PFSK-1 (cell line): ENCODE data around the gene ATP2B2.

ENCODE experiments used
- FOXP2 ChIP-seq: optimal IDR thresholded peaks from 2 replicates; pipeline ENCODE3; 2011; ENCODE audit warnings: borderline replicate concordance, control low read depth, inconsistent platforms; ENCODE audit not compliant: insufficient read depth; ENCODE audit errors: extremely low read length, extremely low read depth
- POLR2AphosphoS5 ChIP-seq: IDR thresholded peaks from 2 replicates; pipeline ENCODE4 v1.6.1; 2012; ENCODE audit warnings: low read depth, mild to moderate bottlenecking, control low read depth, low read length, moderate library complexity
- SIN3A ChIP-seq: IDR thresholded peaks from 2 replicates; pipeline ENCODE4 v1.6.1; 2012; ENCODE audit warnings: mild to moderate bottlenecking, low read length, moderate library complexity, borderline replicate concordance; ENCODE audit not compliant: insufficient read depth
- TAF1 ChIP-seq: IDR thresholded peaks from 2 replicates; pipeline ENCODE4 v1.6.1; 2012; ENCODE audit warnings: low read length, control low read depth, borderline replicate concordance; ENCODE audit not compliant: insufficient read depth
- TF ChIP-seq, protein P1 (sequence below), 2 experiments: IDR thresholded peaks; 2 replicates each; pipeline versions ENCODE4 v1.6.1 to v1.8.0; 2011 to 2012; ENCODE audit warnings: low read depth in 2 of 2, low read length in 2 of 2, control low read depth in 1 of 2, inconsistent platforms in 1 of 2, mild to moderate bottlenecking in 1 of 2, moderate library complexity in 1 of 2; ENCODE audit not compliant: insufficient read depth in 1 of 2

The ATP2B2 gene

DNA sequence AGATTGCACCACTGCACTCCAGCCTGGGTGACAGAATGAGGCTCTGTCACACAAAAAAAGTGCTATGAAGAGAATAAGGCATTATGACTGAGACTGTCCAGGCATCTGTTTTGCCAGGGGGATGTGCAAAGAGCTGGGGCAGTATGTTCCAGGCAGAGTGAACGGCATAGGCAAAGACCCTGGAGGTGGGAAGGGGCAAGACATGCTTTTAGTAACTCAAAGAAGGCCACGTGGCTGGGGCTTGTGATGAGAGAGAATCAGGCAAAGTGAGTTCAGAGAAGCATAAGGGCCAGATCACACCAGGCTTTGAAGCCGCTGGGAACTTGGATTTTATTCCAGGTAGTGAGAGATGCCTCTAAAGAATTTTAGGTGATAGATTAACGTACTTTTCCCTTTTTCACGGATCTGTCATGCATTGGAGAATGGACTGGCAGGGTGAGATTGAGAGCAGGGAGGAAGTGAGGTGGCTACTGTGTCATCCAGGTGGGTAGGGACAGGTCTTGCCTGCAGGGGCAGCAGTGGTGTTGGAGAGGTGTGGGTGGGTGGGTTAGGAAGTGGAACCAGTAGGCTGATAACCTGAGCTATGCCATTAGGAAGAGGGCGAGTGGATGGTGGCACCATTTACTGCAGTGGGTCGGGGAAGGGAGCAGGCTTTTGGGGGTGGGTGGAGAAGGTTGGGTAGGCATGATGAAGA, 31.7 kb downstream of the ATP2B2 start:
- TF ChIP-seq, protein P1, sequence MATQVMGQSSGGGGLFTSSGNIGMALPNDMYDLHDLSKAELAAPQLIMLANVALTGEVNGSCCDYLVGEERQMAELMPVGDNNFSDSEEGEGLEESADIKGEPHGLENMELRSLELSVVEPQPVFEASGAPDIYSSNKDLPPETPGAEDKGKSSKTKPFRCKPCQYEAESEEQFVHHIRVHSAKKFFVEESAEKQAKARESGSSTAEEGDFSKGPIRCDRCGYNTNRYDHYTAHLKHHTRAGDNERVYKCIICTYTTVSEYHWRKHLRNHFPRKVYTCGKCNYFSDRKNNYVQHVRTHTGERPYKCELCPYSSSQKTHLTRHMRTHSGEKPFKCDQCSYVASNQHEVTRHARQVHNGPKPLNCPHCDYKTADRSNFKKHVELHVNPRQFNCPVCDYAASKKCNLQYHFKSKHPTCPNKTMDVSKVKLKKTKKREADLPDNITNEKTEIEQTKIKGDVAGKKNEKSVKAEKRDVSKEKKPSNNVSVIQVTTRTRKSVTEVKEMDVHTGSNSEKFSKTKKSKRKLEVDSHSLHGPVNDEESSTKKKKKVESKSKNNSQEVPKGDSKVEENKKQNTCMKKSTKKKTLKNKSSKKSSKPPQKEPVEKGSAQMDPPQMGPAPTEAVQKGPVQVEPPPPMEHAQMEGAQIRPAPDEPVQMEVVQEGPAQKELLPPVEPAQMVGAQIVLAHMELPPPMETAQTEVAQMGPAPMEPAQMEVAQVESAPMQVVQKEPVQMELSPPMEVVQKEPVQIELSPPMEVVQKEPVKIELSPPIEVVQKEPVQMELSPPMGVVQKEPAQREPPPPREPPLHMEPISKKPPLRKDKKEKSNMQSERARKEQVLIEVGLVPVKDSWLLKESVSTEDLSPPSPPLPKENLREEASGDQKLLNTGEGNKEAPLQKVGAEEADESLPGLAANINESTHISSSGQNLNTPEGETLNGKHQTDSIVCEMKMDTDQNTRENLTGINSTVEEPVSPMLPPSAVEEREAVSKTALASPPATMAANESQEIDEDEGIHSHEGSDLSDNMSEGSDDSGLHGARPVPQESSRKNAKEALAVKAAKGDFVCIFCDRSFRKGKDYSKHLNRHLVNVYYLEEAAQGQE (IDR thresholded peaks at IDR 0.05; ENCODE audit: insufficient read depth in 1 of 2, low read depth in 2 of 2, low read length in 2 of 2) = no peak
- TF ChIP-seq TAF1 (no peak), FOXP2 (no peak), SIN3A (no peak), POLR2AphosphoS5 (no peak)

DNA sequence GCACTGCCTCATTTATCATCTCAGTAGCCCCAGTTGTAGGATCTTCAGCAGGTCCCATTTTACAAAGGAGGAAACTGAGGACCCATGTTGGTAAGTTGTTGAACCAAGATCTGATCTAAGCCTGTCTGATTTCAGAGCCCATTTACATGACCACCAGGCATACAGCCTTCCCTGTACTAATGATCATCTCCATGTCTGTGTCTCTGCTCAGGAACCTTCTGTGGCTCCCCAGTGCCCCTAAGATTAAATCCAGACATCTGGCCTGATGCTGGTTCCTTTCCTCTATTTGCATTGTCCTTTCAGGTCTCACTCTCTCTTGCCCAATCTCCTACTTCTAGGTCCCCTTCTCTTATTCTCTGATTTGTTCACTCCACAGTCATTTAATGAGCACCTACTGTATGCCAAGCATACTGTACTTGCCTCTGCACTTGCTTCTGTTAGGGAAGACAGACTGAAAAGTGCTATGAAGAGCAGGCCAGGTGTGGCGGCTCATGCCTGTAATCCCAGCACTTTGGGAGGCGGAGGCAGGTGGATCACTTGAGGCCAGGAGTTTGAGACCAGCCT, 32.4 kb downstream of the ATP2B2 start:
- no peak for TF ChIP-seq POLR2AphosphoS5
- TF ChIP-seq SIN3A = no peak
- TF ChIP-seq TAF1 = no peak
- TF ChIP-seq, protein P1 (IDR thresholded peaks at IDR 0.05; ENCODE audit: insufficient read depth in 1 of 2, low read depth in 2 of 2, low read length in 2 of 2) = no peak
- no peak for TF ChIP-seq FOXP2

DNA sequence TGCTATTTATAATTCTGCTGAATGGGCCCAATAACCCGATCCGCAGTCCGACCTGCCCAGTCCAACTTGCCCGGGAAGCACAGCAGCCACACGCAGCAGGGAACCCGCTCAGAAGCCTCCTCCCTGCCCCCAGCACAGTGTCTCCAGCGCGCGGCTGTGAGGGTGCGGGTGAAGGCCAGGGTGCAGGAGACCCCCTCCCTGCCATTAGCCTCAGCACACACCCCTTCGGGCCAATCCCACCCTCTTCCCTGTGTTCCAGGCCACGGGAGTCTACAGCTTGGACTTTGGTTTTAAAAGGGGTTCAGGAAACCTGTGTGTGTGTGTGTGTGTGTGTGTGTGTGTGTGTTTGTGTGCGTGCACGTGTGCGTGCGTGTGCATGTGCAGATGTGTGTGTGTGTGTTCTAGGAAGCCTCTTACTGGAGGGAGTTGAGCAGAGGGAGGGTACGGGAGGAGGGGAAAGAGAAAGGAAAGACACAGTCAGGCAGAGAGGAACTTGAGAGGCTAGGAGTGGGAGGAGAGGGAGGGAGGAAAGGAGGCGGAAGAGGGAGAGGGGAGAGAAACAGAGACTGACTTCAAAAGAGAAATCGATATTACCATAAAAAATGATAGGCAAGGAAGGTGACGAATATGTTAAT, 34.2 kb downstream of the ATP2B2 start:
- TF ChIP-seq, protein P1 (IDR thresholded peaks at IDR 0.05; ENCODE audit: insufficient read depth in 1 of 2, low read depth in 2 of 2, low read length in 2 of 2) = no peak
- no peak for TF ChIP-seq POLR2AphosphoS5
- no peak for TF ChIP-seq FOXP2
- TF ChIP-seq SIN3A = no peak
- TF ChIP-seq TAF1 = no peak

DNA sequence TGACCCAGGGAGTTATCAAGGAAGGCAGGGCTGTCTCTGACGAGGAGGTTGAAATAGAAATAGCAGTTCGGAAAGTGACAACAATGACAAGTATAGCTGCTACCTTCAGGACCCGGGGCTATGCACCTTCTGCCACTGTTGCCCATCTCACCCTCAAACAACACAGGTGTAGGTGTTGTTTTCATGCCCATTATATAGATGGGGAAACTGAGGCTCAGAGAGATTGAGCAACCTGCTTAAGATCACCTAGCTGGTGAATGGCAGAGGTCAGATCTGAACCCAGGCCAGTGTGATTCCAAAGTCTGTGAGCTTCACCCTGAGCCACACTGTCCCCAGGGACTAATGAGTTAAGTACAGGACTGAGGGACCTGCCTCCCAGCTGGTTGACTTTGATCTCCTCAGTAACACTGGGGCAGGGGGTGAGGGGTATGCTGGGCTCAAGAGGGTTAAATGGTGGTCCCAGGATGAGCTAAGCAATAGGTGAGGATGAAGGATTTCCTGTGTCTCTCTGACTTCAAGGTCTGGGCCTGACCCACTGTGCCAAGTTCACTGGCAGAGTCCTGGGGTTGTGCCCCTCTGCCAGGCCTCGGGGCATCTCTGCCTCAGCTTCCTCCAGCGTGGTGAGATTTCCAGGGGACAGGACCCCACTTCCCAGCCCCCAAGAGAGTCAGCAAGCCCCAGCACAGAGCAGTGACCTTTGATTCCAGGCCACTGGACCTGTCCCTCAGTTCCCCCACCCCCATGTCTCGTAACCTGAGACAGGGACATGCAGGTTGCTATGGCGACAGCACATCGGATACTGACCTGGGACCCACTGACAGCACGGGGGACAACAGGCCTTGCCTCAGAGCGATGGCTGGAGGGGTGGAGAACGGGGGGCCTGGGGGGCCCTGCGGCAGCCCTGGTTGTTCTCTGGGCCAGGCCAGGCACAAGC, 35.0 kb downstream of the ATP2B2 start:
- TF ChIP-seq POLR2AphosphoS5 (no peak), TAF1 (no peak), SIN3A (no peak)

DNA sequence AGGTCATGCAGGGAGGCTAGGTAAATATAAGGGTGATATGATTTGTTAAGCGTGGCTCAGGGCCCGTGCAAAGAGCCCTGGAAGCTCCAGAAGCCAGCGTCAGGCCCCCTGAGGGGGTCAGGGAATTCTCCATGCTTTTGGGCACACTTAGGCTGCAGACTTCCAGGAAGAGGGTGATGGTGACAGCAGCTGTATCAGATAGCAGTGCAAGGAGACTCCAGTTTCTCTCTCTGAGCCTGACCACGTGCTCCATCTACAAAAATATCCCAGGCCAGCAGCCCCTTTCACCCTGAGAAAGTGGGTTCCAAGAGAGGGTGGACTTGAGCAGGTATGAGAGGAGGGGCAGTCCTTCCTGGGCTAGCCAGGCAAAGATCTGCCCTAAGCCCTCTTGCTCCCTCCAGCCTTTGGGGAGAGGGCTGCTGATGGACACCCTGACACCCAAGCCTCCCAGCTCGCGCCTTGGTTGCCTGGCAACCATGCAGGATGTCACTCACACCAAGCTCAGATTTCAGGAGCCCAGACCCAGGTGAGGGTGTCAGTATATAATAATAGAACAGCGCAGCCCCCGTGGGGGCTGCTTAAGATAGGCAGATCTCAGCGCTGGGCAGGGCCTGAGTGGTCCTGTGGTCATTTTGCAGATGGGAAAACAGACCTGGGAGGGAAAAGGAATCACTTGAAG, 35.8 kb downstream of the ATP2B2 start:
- TF ChIP-seq, protein P1 (IDR thresholded peaks at IDR 0.05; ENCODE audit: insufficient read depth in 1 of 2, low read depth in 2 of 2, low read length in 2 of 2) = no peak
- no peak for TF ChIP-seq TAF1
- TF ChIP-seq SIN3A = no peak
- TF ChIP-seq FOXP2 = no peak
- TF ChIP-seq POLR2AphosphoS5 = no peak
